Measurements from ENCODE around the gene IL17B.

The IL17B gene

DNA sequence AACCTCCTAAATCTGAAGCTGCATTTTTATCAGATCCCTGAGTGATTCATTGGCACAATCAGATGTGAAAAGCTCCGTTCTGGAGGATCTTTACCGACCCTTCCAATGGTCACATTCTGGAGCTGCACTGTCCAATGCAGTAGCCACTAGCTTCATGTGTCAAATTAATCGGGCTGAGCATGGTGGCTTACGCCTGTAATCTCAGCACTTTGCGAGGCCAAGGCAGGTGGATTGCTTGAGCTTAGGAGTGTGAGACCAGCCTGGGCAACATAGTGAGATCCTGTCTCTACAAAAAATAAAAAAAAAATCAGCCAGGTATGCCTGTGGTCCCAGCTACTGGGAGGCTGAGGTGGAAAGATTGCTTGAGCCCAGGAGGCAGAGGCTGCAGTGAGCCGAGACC, 3.7 kb downstream of the IL17B start:
- no peak for DNase-seq

DNA sequence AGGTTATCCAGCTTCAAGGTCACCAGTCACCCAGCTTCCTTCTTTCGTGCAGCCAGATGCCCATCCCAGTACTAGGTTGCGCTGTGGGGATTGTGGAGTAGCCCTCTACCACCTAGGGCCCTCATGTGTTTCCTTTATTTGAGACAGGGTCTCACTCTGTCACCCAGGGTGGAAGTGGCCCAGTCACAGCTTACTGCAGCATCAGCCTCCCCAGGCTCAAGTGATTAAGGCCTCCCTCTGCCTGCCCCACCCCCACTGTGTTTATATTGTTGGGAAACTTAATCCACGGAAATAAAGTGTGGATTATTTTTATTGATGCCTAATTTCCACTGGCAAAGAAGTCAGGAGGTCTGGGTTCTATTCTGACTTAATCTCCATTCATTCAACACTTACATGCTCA, 4.3 kb downstream of the IL17B start:
- DNase-seq, result no peak

DNA sequence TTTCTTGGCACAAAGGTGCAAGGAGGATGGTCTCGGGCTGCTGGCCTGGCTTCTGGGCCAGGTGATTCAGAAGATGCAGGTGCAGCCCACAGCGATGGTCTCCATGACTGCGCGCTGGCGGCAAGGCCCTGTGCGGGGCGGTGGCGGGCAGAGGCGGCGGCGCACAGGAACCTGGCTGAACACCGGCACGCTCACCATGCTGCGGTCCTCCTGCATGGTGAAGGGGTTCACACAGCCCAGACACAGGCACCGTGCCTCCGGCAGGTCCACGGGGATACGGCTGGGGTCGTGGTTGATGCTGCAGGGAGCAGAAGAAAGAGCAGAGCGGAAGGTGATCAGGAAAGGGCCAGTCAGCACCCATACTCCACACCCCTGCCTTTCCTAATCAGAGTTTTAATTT, 4.8 kb downstream of the IL17B start:
- DNase-seq, result no peak

DNA sequence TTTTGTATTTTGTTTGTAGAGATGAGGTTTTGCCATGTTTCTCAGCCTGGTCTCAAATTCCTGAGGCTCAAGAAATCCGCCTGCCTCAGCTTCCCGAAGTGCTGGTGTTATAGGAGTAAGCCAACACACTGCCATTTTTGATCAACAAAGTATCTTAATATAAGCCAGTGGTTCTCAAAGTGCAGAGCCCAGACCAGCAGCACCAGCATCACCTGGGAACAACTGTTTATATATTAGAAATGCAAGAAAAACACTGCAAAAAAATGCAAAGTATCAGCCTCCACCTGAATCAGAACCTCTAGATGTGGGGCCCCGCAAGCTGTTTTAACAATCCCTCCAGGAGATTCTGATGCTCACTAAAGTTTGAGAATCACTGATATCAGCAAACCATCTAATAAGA, 6.2 kb downstream of the IL17B start:
- no peak for DNase-seq

DNA sequence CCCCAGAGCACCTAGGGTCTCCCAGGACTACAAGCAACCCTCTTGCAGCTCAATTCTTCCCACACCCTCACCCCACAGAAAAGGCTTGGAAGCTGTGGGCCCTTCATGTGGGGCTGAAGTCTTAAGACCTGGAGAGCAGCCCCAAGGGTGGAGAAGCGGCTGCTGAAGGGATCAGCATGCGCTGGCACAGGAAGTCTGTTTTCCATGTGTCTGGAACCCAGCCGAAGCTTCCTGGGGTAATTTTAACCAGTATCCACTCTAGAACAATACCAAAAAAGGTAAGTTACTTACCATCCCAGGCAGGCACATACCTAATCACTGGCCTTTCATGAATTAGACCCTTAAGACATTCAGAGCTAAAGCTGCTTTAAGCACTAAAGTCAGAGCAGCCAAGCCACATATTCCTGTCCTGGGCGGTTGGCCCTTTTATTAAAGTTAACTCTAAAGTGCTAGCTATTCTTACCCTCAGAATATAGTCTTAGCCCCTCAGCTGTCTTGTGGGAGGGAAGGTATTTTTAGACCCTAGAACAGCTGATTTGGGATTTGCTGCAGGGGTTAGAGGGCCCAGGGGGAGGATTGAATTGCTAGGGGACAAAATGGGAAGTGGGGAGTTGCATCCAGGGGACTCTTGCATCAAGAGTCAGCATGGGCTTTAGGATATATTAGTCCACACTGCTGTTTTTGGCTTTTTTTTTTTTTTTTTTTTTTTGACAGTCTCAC, 6.9 kb downstream of the IL17B start:
- DNase-seq, result no peak

DNA sequence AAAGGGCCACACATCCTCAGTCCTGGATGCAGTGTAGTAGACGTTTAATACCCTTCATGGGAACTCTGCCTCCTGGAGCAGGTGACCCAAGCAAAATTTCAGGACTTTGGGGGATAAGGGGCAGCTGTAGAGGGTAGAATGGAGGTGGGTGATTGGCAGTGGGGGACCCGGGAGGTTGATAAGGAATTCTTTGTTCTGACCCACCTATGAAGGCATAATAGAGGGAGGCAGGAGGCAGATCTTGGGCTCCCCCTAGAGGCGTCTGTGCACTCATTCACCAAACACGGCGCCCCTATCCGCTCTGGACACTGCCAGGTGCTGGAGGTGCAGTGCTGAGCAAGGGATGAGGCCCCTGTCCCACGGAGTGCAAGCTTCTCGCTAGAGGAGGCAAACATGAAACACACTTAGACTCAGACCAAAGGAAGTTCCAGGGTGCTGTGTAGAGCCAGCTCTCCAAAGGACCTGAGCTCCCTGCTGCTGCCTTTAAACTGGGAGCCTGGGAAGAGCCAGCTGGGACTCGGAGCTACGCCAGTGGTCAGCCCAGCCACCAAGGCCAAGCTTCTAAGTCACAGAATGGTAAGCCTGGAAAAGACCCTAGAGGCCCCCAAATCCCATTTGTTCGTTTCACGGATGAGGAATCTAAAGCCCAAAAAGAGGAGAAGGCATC, 7.7 kb downstream of the IL17B start:
- peak; percentile 58 for DNase-seq

DNA sequence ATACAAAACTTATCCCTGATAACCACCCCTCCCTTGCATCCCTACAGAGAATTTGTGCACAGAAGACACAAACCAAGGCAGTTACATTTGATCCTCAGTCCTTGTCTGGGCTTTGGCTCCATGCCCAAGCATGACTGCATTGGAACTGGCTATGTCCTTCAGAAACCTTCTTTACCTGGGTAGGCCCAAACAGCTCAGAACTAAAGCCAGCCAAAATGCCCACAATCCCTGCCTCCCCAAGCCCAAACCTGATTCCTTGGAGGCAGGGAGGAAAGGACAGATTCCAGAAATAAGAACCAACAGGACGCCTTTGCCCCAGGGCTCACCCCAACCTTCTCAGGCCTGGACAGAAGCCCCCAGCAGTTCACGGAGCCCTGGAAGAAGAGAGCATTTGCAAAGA, 8.2 kb downstream of the IL17B start:
- DNase-seq, result no peak

DNA sequence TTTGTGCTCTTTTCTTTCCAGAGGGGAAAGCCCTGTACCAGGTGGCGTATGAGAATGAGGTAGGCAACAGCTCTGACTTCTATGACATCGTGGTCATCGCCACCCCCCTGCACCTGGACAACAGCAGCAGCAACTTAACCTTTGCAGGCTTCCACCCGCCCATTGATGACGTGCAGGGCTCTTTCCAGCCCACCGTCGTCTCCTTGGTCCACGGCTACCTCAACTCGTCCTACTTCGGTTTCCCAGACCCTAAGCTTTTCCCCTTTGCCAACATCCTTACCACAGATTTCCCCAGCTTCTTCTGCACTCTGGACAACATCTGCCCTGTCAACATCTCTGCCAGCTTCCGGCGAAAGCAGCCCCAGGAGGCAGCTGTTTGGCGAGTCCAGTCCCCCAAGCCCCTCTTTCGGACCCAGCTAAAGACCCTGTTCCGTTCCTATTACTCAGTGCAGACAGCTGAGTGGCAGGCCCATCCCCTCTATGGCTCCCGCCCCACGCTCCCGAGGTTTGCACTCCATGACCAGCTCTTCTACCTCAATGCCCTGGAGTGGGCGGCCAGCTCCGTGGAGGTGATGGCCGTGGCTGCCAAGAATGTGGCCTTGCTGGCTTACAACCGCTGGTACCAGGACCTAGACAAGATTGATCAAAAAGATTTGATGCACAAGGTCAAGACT, 11.0 kb downstream of the IL17B start:
- DNase-seq, result no peak

DNA sequence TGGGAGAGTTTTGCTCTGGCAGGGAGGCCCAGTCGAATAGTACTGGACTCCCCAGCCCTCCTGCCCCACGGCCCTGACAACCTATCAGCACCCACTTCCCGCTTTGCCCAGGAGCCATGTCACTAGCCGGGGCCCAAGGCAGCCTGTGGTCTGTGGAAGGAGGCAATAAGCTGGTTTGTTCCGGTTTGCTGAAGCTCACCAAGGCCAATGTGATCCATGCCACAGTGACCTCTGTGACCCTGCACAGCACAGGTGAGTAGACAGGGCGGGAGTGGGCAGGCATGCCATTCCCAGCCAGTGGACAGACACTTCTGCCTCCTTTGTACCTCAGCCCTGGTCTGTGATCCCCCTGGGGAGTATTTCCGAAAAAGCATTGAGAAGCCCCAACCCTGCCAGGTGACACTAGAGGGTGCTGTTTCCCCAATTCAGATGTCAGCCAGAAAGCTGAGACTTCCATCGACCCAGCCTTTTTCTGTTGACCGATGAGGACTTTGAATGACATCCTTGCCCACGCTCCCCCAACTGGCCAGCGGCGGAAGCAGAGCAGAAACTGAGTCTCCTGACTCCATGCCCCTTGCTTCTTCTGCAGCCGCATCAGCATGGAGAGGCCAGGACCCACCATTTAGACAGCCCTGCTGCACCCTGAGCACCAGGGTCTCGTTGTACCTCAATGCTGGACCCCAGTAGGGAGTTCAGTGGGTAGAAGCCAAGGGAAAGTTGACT, 11.7 kb downstream of the IL17B start:
- peak; percentile 34 for DNase-seq

DNA sequence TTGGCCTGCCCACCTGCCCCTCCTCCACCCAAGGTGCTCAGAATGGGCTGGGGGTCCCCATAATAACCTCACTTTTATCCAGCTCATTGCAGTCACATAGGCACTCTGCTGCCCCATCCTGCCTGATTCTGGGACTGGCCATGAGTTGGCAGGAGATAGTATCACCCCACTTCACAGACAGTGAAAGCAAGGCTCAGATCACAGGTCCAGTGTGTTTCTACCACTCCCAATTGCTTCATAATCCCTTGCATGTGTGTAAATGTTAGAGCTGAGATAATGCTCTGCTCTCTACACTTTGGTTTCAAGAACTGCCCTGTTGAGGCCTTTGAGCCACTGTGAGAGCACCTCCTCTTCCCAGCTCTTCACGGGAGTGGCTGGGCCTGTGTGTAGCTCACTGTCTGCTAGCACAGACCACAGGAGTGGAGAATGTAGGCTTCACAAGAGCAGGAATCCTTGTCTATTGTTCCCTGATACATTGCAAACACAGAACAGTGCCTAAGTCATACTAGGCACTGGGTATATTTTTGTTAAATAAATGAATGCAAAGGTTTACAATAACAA, 12.8 kb downstream of the IL17B start:
- DNase-seq, result no peak

DNA sequence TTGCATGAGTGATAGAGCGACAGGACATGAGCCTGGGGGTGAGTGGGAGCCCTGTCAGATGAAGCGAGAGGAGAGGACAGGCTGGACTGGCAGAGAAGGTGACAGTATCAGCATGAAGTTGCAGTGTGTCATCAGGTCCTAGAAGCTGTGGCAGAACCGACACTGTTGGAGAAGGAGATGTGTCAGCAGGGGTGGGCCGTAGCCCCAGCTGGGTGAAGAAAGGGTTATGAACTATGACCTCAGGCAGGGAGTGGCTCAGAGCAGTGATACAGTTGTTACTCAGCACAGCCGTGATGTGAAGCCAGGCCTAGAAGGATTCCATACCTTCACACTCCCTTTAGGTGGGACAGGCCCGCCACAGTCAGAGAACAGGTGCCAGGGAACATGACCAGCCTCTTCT, 13.7 kb downstream of the IL17B start:
- no peak for DNase-seq

DNA sequence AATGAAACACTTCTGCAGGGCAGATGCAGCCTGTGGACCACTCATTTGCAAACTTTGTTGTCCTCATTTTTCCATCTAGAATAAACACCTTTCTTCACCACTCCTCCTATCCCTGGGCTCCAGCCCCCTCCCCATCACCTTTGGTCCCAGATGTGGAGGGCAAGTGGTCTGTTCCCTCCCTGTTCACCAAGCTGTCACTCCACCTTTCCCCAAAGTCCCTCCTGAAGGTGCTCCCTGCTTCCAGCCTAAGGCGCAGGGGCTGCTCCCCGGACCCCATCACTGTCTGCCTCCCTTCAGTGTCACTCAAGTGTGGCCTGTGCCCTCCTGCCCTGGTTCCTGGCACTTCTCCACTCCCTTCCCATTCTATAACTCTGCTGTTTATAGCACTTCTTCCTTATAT, 14.4 kb downstream of the IL17B start:
- no peak for DNase-seq

DNA sequence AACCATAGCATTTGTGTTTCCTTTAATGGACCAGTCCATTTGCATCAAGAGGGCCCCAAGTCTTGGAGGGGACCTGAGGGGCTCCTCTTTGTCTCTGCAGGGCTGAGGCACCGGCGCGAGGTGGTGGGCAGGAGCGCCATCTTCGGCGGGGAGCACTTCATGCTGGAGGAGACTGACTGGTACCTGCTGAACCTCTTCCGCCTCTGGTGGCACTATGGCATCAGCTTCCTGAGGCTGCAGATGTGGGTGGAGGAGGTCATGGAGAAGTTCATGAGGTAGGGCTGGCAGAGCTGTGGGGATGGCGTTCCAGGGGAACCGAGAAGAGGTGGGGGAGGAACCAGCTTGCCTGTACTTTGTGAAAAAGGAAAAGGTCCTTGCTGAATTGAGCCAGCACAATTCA, 15.2 kb downstream of the IL17B start:
- DNase-seq, result no peak

DNA sequence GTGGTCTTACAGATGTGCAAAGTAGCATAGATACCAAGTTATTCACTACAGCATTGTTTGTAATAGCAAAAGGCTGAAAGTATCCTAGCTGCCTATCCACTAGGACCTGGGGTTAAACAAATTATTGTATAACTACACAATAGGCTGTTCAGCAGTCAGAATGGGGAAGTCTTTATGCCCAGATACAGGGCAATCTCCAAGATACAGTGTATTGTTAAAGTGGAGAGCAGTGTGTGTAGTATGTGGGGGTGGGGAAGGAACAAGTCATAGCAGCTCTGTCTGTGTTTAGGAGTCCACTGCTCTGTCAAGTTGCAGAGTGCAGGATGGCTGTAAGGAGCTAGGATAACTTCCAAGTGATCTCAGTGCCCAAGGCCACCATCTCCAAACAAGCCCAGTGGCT, 15.7 kb downstream of the IL17B start:
- DNase-seq, result no peak

DNA sequence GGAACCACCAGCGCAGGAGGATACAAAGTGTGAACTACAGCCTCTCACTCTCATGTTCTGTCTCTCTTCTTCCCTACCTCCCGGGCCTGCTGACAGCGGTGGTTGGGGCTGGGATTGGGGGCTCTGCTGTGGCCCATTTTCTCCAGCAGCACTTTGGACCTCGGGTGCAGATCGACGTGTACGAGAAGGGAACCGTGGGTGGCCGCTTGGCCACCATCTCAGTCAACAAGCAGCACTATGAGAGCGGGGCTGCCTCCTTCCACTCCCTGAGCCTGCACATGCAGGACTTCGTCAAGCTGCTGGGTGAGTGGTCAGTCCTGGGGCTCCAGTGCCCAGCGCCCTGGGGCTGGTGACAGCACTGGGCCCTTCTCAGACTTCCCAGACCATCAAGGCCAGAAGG, 16.6 kb downstream of the IL17B start:
- DNase-seq, result no peak

DNA sequence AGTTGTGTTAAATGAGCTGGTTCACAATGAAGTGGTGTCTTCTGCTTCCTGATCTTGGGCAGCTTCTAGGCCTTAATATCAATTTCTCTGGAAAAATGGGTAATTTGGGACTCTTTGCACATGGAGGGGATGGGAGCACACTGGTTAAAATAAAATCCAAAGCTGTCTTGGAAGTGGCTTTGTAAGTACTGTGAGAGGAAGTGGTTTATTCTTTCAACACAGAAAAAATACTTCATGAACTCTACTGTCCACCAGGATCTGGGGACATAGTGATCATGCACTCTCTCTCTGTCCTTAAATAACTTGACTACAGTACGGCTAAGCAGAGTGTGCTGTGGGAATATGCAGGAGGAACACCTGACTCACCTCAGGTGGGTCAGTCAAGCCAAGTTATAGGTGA, 18.8 kb downstream of the IL17B start:
- no peak for DNase-seq

DNA sequence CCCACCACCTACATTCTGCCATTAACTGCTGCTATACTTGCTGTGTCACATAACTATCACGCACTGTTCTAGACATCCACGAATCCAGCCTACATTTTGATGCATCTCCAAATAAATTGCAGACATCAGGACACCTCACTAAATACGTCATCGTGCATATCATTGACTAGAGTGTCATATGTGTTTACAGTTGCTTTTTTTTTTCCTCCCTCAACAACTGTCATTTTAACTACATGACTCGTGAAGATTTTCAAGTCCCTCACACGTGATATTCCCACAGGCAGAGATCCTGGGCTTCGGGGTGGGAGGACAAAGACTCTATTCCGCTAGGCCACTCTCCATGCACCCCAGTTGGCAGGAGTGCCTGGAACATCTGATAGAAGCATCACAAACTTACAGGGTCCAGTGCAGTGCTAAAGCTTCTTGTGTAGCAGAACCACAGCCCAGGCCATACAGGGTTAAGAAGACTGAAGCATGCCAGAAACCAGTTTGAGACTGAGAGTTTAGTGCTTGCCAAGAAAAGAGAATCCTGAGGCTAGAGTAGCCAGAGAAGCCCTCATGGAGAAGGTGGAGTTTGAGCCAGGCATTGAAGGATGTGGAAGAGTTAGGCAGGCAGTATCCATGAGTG, 20.1 kb downstream of the IL17B start:
- DNase-seq, result no peak

DNA sequence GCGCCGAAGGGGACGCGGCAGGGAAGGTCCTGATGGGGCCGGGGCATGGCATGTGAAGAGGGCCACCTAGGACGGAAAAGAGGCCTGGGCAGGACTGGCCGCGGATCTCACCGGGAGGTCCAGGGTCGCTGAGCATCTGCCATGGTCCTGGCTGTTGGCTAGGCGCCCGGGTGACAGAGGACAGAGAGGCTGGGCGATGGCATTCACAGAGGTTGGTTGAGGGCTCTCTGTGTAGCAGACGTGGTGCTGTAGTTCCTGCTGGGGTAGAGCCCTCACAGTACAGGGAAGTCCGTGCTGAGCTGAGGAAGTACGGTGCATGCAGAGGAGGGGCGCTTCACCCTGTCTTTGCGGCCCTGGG, 20.8 kb downstream of the IL17B start:
- DNase-seq, result no peak

DNA sequence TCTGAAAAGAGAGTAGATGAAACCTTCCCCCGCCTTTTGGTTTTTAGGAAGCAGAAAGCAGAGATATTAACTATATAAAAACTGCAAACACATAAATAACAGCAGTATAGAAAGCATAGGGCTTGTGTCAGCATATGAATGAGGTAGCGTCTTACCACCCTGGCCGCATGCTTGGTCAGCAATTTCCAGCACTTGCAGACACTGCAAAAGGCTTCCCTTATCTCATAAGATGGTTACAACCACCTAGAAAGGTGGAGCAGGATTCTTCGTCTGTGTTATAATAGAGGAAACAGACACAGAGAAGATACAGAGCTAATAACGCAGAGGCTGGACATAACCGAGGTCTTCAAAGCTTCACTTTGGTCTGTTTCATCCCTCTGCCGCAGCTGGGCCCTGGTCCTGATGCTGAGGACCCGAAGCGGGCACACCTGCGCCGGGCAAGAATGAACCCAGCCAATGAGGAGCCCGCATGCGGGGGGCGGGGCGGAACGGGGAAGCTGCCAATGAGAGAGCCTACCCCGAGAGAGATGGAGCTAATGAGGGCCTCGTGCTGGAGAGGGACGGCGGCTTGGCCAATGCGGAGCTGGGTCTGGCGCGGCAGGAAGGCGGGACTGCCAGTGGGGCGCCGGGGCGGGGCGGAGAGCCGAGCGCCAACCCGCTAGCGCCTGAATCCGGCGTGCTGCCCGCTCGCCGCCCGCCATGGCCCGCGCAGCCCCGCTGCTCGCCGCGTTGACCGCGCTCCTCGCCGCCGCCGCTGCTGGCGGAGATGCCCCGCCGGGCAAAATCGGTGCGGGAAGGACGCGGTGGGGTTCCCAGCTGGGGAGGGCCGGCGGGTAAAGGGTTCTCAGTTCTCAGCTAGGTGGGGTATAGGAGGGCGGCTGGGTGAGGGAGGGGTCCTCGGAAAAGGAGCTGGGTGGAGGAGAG, 21.5 kb downstream of the IL17B start, which contains the start of gene PCYOX1L:
Gene PCYOX1L (plus strand): TSS at position 677 of the 924 bp plus-strand sequence. CDS start 23 bp downstream, at position 700.
- DNase-seq, result peak; percentile 93

DNA sequence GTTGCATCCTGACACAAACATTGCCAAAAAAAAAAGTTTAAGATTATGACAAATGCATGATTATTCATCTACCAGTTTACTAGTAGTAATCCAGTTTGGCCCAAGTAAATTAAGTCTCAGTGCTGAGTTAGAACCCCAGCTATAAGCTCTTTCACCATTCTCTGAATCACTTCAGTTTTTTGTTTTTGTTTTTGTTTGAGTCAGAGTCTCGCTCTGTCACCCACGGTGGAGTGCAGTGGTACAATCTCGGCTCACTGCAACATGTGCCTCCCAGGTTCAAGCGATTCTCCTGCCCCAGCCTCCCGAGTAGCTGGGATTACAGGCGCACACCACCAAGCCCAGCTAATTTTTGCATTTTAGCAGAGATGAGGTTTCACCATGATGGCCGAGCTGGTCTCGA, 22.7 kb downstream of the IL17B start:
- DNase-seq, result no peak

DNA sequence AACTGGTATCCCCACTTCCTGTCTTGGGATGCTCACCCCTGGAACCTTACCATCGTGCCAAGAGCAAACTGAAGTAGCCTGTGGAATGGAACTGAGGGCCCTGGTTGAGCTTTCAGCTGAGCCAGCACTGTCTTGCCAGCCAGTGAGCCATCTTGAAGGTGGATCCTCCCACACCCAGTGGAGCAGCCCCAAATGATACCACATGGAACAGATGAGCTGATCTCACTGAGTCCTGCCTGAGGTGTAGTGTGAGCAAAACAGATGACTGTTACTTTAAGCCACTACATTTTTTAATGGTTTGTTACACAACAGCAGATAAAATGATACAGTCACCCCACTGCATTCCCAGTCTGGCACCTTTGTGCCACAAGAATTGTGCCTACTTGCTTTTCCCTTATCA, 23.4 kb downstream of the IL17B start:
- DNase-seq, result no peak

DNA sequence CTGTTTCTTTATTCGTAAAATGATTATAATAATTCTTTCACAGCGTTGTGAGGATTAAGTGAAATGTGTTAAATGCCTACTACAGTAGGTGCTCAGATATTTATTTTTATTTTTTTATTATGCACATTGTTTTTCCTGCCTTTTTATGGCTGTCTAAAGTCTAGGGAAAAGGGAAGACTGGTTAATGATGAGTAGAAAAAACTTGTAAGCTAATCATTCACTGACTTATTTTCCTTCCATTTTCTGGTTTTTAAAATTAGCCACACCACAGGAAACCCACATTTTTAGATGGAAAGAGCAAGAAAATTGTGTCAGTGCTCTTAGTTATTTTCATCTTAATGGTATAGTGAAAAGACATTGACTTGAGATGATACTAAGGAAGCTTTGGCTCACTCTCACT, 25.2 kb downstream of the IL17B start:
- DNase-seq, result no peak

Data from activated CD4-positive, alpha-beta T cell treated with anti-CD3 and anti-CD28 coated beads for 1 hour (primary cell).